Endothelial cell of umbilical vein (primary cell): ENCODE results near the gene PIEZO2. TPM values are rescaled to one million over a fixed set of nuclear protein-coding genes. Genes with fewer than 3 reads are reported as not detected.

Experiments used
- BruUV-seq: library from RNA; stranded (reverse); fragments of 400-500 nt; replicated peaks from 2 replicates; lab custom pipeline; 2021; lab: Mats Ljungman, UMichigan
- CTCF ChIA-PET: fragments of 300-600, 350-600 bp; sonication (Branson Sonifier 250); formaldehyde crosslinking; loops from one replicate; lab custom pipeline; 2021; ENCODE audit warnings: antibody characterized with exemption, inconsistent platforms; lab: Charles Lee
- POLR2A ChIA-PET: fragments of 300-600, 350-600 bp; sonication (Branson Sonifier 250); formaldehyde crosslinking; loops from one replicate; lab custom pipeline; 2021; ENCODE audit warnings: antibody characterized with exemption, inconsistent platforms; lab: Charles Lee
- DNase-seq: peaks from one replicate; pipeline ENCODE4 v3.0.0-alpha.2; 2011; ENCODE audit warnings: low read depth, low spot score
- FAIRE-seq: peaks from 2 replicates; lab custom pipeline; 2011; peaks lifted over from hg19 to GRCh38; lab: Jason Lieb, UNC
- H2AFZ ChIP-seq: 2 replicates; pipeline ENCODE4 v1.6.0; 2012; ENCODE audit warnings: low read depth, low read length, control low read depth, inconsistent platforms
- H3K27ac ChIP-seq: 2 replicates; pipeline ENCODE4 v1.5.1; 2011; ENCODE audit warnings: low read depth, mild to moderate bottlenecking, control low read depth, low read length, moderate library complexity; ENCODE audit not compliant: insufficient read depth
- H3K27me3 ChIP-seq, 2 experiments: 2 replicates each; pipeline versions ENCODE4 v1.6.0 to v1.6.1; 2011; ENCODE audit warnings: low read length in 2 of 2, mixed read lengths in 1 of 2; ENCODE audit not compliant: control insufficient read depth in 2 of 2, insufficient read depth in 2 of 2
- H3K36me3 ChIP-seq, 2 experiments: 2 replicates in 1 of 2; 3 replicates in 1 of 2; pipeline ENCODE4 v1.5.1; 2011; ENCODE audit warnings: low read length in 2 of 2, mild to moderate bottlenecking in 1 of 2, moderate library complexity in 1 of 2; ENCODE audit not compliant: control insufficient read depth in 2 of 2, insufficient read depth in 2 of 2; ENCODE audit errors: extremely low read depth in 1 of 2
- H3K4me1 ChIP-seq: 3 replicates; pipeline ENCODE4 v1.5.1; 2011; ENCODE audit warnings: mild to moderate bottlenecking, low read length; ENCODE audit not compliant: control insufficient read depth, insufficient read depth; ENCODE audit errors: extremely low read depth
- H3K4me2 ChIP-seq: 2 replicates; pipeline ENCODE4 v1.6.1; 2011; ENCODE audit warnings: low read length, control low read depth, mixed read lengths; ENCODE audit not compliant: insufficient read depth
- H3K4me3 ChIP-seq, 3 experiments: fragments of 200-600 bp in 1 of 3; sonication (generic), shearing (Covaris generic) in 1 of 3; replicated peaks in 1 of 3; 2 replicates each; pipeline ENCODE4 v1.5.1; 2011 to 2016; ENCODE audit warnings: control low read depth in 3 of 3, low read length in 3 of 3, mild to moderate bottlenecking in 2 of 3, inconsistent platforms in 1 of 3, low read depth in 1 of 3, moderate library complexity in 1 of 3; ENCODE audit not compliant: insufficient read depth in 1 of 3
- H3K79me2 ChIP-seq: 2 replicates; pipeline ENCODE4 v1.6.0; 2012; ENCODE audit warnings: low read length, inconsistent platforms; ENCODE audit not compliant: control insufficient read depth, insufficient read depth
- H3K9ac ChIP-seq: replicated peaks from 2 replicates; pipeline ENCODE3; 2011; ENCODE audit warnings: low read length, control low read depth; ENCODE audit not compliant: insufficient read depth; ENCODE audit errors: extremely low read depth
- H3K9me1 ChIP-seq: replicated peaks from 3 replicates; pipeline ENCODE4 v1.6.0; 2011; ENCODE audit warnings: mild to moderate bottlenecking, low read length; ENCODE audit not compliant: control insufficient read depth, insufficient read depth; ENCODE audit errors: extremely low read depth
- H3K9me3 ChIP-seq: replicated peaks from 2 replicates; pipeline ENCODE4 v1.5.1; 2012; ENCODE audit warnings: low read length, inconsistent platforms; ENCODE audit not compliant: control insufficient read depth, insufficient read depth
- H4K20me1 ChIP-seq: replicated peaks from 2 replicates; pipeline ENCODE3; 2011; ENCODE audit warnings: mild to moderate bottlenecking, low read length; ENCODE audit not compliant: control insufficient read depth, insufficient read depth; ENCODE audit errors: extremely low read depth
- CTCF ChIP-seq, 2 donors: IDR thresholded peaks; 1 replicate in 1 of 2; 2 replicates in 1 of 2; pipeline ENCODE4 v1.5.1; 2011; ENCODE audit warnings: low read length in 2 of 2, mild to moderate bottlenecking in 2 of 2, moderate library complexity in 2 of 2, control low read depth in 1 of 2, inconsistent platforms in 1 of 2, low read depth in 1 of 2; ENCODE audit not compliant: insufficient read depth in 1 of 2; ENCODE audit errors: extremely low read depth in 1 of 2
- EZH2 ChIP-seq: IDR thresholded peaks from 2 replicates; pipeline ENCODE4 v1.6.1; 2012; ENCODE audit warnings: borderline replicate concordance, low read depth, mild to moderate bottlenecking, moderate library complexity, low read length, inconsistent platforms; ENCODE audit not compliant: severe bottlenecking
- FOS ChIP-seq: IDR thresholded peaks from 2 replicates; pipeline ENCODE4 v1.6.1; 2011; ENCODE audit warnings: mild to moderate bottlenecking, low read length, moderate library complexity, borderline replicate concordance; ENCODE audit not compliant: insufficient read depth
- GATA2 ChIP-seq: IDR thresholded peaks from 2 replicates; pipeline ENCODE4 v1.7.0; 2011; ENCODE audit warnings: low read depth, mild to moderate bottlenecking, moderate library complexity, mixed read lengths, low read length; ENCODE audit not compliant: insufficient read length, insufficient read depth
- JUN ChIP-seq: IDR thresholded peaks from 2 replicates; pipeline ENCODE4 v1.6.1; 2011; ENCODE audit warnings: borderline replicate concordance, low read depth; ENCODE audit not compliant: insufficient read length, insufficient read depth
- MYC ChIP-seq: IDR thresholded peaks from one replicate; pipeline ENCODE4 v1.6.1; 2011; ENCODE audit warnings: mild to moderate bottlenecking, low read depth, low read length
- POLR2A ChIP-seq: IDR thresholded peaks from 2 replicates; pipeline ENCODE4 v1.6.1; 2012; ENCODE audit warnings: low read depth, mild to moderate bottlenecking, control low read depth, low read length
- POLR2AphosphoS5 ChIP-seq: IDR thresholded peaks from 2 replicates; pipeline ENCODE4 v1.6.1; 2012; ENCODE audit warnings: low read depth, mild to moderate bottlenecking, control low read depth, low read length, moderate library complexity; ENCODE audit not compliant: insufficient read depth
- dilution Hi-C: fragments of 300-500 bp; cut with MboI; formaldehyde crosslinking; loops from one replicate; pipeline ENCODE4 v1.15.0; 2019; ENCODE audit warnings: low sequenced_read_pairs; ENCODE audit not compliant: extremely low pct_ligation_motif_present
- intact Hi-C: fragments of 100-400 bp; cut with micrococcal nuclease; formaldehyde crosslinking; loops from one replicate; pipeline ENCODE4 v1.10.0; 2022
- polyA plus RNA-seq, 4 experiments: library from polyadenylated mRNA; depleted of rRNA in 3 of 4; stranded (reverse) in 3 of 4; unstranded in 1 of 4; fragments of >200 nt; gene quantifications; 2 replicates each; pipeline versions ENCODE4 v1.2.1 to v1.2.3, GENCODE V29; 2011 to 2012; ENCODE audit warnings: missing spikeins in 1 of 4
- total RNA-seq: library from RNA; stranded (reverse); gene quantifications from 2 replicates; pipeline ENCODE4 v1.2.3, GENCODE V29; 2021
- TF ChIP-seq, protein P1 (sequence below): IDR thresholded peaks from 2 replicates; pipeline ENCODE4 v1.6.1; 2011; ENCODE audit not compliant: insufficient read depth, insufficient read length

PIEZO2 gene
- total and polyA plus RNA-seq, 2 donors (not counting 3 experiments of a cell fraction or from before 2014, with no cell fraction given), result 1.7 to 11.2 TPM

DNA sequence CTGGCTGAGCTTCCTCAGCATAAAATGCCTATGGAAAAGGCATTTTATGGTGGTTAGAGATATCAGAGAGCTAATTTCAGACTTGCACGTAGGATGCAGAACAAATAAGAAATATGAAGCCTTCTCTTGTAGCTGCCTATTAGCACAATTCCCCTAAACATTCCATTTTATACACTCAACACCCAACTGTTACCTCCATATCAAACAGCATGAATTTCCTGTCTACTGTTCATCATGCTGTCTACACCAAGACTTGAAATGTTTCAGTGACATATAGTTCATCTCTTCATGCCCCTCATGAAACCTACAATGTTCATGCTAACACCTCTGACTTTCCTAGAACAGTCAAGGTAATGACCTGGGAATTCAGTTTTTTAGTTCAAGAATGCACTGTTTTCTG is 249.9 kb downstream of the PIEZO2 start:
- Histone ChIP-seq H3K27ac (no peak overlapping the region), H3K4me2 (no peak overlapping the region), H3K4me1 (no peaks in the 10 kb centered on the region), H3K79me2 (no peaks in the 10 kb centered on the region), H3K36me3 (no peaks in the 10 kb centered on the region), H3K9me3 (no peaks in the 10 kb centered on the region), H3K9me1 (no peaks in the 10 kb centered on the region), H3K27me3 (no peaks in the 10 kb centered on the region), H3K4me3 (no peak overlapping the region), H4K20me1 (no peaks in the 10 kb centered on the region), H2AFZ (no peak overlapping the region), H3K9ac (no peak overlapping the region)
- ChIA-PET POLR2A (no interaction called here), CTCF (interaction anchor here (1.3 to 1.5 kb wide), 2 partner anchors 14 to 48 kb away, joined by 3 to 4 read pairs; no protein-coding TSS in a partner anchor)
- TF ChIP-seq CTCF (IDR thresholded peaks at IDR 0.05; ENCODE audit: extremely low read depth in 1 of 2, insufficient read depth in 1 of 2, low read depth in 1 of 2, low read length in 2 of 2), result no peak
- no peak for TF ChIP-seq POLR2AphosphoS5
- no peak for TF ChIP-seq FOS
- TF ChIP-seq MYC, result no peak
- TF ChIP-seq JUN, result no peak
- no peak for TF ChIP-seq POLR2A
- no peak for TF ChIP-seq GATA2
- TF ChIP-seq, protein P1, sequence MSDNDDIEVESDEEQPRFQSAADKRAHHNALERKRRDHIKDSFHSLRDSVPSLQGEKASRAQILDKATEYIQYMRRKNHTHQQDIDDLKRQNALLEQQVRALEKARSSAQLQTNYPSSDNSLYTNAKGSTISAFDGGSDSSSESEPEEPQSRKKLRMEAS, result no peak
- TF ChIP-seq EZH2, result no peak
- FAIRE-seq (no peak), DNase-seq (no peak)
- dilution Hi-C loops, result no loop called here
- no TSS peak for BruUV-seq
- intact Hi-C loops, result loop anchor here (5.0 kb wide), 1 partner anchor 1407 kb away; no protein-coding TSS in a partner anchor
